ENCODE results near the gene HIVEP3. TPM values are rescaled to one million over a fixed set of nuclear protein-coding genes. Genes with fewer than 3 reads are reported as not detected.

The HIVEP3 gene
- total RNA-seq, 1 experiment from 2014 or later = 3.1 TPM

DNA sequence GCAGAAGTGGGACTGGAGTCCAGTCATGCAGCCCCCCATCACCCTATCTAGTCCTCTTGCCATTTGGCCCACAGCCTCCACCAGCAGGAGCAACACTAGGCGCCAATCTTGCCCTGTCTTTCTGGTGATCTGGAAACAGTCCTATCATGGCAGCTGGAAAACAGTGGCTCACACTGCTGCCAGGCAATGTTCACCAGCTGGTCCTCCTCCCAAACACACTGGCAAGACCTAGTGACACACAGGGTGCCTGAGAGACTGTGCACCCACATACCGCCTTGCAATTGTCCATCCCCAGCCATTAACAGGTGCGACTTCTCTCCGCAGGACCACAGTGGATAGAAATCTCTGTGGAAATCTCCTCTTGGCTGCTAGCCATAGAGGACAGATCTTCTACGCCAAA, 105.5 kb downstream of the HIVEP3 start:
- DNase-seq (ENCODE audit: low spot score) = no peak

DNA sequence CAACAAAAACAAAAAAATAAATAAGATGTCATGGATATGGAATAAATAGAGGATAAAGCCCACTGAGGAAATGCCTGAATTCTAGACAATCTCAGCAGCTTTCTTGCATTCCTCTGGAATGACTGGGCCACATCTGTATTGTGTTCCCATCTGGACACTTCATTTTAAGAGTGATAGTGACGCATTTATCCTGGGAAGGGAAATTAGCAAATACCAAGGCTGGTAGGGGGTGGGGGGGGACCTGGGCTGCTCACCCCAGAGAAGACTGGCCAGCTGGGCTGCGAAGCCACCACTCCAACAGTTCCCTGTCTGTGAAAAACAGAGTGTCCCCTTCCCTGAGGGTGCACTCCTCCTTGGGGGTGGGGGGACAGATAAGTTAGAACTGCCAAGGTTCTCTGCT, 106.3 kb downstream of the HIVEP3 start:
- DNase-seq (ENCODE audit: low spot score) = peak; percentile 42

DNA sequence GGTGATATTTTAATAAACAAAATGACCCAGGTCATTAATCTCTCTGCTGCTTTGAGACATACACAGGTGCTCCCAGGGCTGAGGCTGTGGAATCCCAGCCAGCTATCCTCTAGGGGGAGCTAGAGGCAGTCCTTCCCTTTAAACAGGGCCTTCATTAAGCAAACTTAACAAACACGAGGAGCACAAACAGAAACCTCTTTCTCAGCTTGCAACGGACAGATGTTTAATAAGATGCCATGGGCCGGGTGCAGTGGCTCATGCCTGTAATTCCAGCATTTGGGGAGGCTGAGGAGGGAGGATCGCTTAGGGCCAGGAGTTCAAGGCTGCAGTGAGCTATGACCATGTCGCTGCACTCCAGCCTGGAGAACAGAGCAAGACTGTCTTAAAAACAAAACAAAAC, 106.7 kb downstream of the HIVEP3 start:
- peak; percentile 80 for DNase-seq (ENCODE audit: low spot score)

DNA sequence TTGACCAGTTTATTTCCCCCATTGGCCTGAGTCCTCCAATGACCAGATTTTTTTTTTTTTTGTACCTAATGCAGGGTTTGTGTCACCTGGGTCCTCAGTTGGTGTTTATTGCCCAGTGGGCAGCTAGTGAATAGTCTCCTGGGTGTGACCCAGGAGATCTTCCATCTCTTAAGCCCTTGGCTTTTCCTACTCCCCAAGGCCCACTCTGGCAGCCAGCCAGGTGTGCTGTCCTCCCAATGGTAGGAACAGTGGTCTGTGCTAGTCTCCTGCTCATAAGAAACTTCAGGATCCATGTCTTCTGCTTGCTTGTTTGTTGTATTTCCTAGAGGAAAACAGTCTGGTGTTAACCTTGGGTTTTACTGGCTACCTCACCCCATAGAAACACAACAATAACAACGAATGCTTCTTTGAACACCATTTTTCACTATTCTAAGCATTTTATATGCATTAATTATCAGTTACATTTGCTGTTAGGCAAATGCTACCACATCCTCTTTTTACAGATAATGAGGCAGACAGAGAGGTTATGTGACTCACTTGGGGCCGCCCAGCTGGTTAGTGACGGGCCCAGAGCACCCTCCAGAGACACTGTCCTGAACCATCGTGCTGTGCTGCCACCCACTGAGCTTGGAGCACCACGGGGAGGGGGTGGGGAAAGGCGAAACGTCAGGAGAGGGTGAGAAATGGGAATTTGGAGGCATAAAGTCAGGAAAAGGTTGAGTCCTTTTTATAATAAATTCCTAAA, 107.5 kb downstream of the HIVEP3 start:
- no peak for DNase-seq (ENCODE audit: low spot score)

DNA sequence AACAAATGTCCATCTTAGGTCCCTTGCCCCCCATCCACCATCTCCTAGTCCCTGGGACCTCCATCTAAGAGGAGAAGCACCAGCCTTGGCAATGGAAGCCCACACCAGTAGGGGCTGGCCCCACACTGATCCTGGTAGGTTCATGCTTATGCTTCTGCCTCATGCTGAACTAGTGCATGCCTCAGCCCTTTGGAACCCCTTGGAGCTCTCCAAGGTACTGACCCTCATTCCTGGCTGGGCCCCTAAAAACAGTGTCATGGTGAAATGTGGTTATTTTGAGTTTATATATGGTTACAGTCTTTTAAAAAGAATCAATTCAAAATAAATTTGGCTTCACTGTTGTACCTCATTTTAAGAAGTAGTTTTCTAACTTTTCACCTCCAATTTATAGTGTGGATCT, 108.3 kb downstream of the HIVEP3 start:
- no peak for DNase-seq (ENCODE audit: low spot score)

DNA sequence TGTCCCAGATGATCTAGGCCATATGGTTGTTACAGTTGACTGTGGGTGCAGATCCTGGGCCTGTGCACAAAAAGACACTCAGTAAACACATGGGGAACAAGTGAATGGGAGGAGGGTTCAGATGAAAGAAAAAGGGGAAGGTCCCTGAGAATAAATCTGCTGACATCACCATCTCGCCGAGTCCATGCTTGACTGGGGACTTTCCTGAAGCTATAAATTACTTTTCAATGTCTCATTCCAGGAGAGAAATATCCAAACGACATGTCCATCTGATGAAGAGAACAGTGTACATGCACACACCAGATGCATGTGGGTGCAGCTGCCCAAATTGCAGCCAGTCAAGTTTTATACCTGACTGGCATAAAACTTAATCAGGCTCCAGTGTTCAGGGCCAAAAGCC, 109.0 kb downstream of the HIVEP3 start:
- DNase-seq (ENCODE audit: low spot score) = no peak

DNA sequence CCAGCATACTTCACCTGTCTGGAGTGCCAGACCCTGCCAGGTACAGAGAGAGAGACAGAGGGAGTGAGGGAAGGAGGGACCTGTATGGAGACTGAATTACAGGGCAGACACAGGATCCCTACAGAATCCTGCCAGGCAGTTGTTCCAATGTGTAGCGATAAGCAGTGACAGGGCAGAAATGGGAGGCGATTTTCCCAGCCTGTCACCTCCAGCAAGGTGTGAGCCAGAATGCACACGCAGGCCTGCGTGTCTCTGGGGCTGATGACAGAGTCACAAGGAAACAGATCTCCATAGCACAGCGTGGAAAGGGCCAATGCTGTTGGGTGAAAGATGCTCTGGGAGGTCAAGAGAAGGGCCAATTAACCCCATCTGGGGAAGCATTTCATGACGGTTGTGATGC, 111.3 kb downstream of the HIVEP3 start:
- no peak for DNase-seq (ENCODE audit: low spot score)

DNA sequence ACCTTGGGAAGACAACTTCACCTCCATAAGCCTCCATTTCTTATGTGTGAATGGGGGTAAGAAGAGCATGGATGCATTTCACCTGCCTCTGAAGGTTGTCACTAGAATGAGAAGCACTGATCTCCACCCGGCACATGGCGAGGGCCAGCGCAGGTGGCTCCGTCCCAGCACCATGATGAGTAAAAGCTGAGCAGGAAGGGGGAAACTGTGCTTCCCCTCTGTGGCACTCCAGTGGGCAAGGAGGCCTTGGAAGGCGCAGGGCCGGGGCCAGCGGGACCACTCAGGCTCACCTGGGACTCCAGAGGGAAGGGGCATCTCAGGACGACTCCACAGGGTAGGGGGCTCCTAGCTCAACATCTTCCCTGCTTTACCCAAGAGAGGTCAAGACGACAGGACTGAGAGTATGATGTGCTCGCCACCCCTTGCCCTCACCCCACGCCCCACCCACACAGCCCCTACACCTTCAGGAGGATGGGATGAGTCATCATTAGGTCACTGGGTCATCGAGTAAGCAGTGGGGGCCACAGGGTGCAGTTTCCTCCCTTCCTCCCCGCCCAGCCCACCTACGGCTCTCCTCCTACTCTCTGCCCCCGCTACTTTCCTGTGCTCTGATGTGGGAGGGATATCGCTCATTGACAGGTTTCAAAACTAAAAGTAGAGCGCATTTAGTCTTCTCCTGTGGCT, 112.1 kb downstream of the HIVEP3 start:
- no peak for DNase-seq (ENCODE audit: low spot score)

DNA sequence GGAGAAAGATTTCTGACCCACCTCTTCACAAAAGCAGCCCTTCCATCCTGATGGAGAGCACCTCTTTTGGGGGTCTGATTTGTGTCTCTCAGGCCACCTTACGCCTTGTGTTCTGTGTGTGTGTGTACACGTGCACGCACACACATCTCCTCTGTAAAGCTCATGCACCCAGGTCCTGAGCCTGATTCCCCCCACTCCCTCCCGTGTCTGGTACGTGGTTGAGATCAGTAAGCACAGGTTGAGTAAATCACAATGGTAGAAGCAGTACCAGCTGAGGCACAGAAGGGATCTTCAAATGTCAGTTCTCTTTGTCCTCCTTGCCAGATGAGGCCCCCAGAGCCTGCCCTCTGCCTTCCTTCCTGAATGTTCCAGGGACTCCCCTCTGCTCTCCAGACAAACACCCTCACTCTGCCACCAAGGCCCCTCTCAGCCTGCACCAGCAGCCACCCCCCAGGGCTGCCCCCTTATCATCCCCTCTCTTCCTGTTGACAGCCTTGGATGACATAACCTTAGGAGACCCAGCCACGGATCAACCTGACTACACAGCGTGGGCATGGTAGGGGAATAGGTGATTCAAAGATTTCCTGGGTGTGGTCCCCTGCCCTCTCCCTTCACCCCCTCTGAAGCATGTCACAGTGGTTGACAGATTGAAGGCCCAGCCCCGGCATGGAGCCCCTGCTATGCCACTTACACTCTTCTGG, 112.8 kb downstream of the HIVEP3 start:
- DNase-seq (ENCODE audit: low spot score) = no peak

DNA sequence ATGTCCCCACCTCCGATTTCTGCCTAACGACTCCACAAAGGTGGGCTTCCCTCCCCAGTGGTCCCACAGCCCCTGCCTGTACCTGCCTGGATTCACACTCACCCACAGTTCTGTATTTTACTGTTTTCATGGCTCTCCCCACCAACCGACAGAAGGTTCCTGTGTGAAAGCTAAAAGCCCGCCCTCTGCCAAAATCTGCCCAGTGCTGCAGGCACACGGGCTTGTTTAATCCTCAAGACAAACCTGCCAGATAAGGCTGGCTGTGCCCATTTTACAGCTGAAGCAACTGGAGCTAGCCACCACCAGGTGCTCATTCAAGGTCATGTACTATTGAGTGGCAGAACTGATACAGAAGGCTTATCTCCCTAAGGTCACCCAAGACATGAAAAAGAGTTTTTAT, 114.5 kb downstream of the HIVEP3 start:
- DNase-seq (ENCODE audit: low spot score) = no peak

DNA sequence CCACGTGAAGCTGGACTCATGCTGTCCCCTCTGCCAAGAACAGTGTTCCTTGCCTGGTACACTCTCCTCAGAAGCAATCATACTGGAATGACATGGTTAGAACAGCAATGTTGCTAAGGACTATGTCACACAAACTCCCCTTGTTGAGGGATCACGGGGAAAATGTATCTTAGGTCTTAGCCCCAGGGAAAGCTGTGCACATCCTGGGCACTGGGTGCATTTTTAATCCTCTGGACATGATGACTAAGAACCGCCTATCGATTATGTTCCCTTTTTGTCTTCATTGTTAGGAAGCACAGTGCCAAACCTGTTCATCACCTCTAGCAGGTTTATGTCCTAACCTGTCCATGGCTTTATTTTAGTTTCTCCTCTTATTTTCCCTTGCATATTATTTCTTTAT, 115.1 kb downstream of the HIVEP3 start:
- DNase-seq (ENCODE audit: low spot score) = no peak

DNA sequence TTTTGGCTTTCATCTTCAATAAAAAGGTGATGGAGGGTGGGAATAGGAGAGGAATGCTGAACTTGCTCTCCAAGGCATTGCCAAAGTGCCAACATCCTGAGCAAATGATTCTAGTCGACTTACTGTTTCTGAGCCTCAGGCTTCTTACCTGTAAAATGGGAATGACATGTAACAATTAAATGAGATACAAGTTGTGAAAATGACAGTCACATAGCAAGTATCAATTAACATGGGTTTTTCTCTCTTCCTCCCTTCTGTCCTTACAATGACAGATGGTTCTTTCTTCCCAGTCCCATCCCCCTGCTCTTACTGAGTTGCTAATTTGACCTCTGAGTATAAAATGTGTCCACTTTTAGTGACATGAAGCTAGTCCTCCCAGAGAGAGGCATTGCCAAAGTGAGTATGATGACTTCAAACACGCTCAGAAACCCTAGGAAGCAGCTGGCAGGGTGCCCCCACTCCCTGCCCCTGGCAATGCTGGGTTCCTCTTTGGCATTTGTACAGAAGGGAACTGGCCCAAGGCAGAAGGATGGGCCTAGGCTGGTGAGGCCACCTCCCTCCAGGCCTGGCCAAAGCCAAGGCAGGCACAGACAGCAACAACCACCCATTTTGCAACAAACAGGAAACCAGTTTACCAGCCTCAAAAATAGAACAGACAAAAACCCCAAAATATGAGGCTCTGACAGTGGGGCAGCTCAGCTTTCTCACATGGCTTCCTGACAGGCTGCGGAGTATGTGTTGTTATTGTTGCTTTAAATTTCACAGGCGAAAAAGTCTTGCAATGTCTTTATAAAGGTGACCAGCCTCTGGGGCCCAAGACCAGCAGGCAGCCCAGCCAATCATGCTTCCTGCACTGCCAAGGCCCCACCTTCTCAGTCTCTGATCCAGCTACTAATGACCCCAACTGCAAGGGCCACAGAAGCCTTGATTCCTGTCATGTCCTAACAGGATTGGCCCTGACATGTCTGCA, 115.9 kb downstream of the HIVEP3 start:
- DNase-seq (ENCODE audit: low spot score) = no peak

DNA sequence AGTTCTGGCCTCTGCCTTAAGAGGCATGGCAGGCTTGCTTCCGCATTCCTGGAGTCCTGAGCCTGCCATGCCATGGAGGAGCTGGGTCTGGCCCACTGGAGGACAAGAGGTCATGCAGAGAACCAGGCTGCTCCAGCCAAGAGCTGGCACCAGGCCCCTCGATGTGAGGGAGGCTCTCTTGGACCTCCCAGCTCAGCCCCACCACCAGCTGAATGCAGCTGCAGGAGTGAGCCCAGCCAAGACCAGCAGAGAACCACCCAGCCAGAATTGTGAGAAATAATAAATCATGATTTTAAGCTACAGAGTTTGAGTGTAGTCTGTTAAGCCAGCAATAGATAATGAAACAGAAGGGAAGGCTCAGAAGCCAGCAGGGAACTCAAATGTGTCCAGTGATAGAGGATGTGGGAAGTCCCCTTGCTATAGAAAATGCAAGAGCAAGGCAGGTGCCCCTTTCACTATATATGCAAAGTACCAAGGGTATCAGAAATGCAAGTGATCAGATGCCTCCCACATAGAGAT, 118.4 kb downstream of the HIVEP3 start:
- DNase-seq (ENCODE audit: low spot score) = no peak

DNA sequence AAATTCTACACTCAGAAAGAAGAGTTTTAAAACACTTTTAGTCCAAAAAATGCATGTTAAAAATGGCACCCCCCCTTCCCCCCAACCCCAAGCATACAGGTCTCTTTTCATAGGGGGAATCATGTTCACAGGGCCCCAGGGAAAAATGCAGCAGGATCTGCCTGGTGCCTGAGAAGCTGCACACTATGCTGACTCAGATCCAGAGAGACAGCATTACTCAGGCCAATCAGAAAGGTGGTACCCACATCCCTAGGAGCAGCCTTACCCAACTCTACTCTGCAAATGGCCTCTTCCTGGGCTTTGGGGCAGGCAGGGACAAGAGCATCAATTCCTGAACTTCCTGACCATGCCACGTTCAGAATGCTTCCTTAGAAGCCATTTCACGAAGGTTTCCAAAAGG, 119.0 kb downstream of the HIVEP3 start:
- DNase-seq (ENCODE audit: low spot score) = no peak

DNA sequence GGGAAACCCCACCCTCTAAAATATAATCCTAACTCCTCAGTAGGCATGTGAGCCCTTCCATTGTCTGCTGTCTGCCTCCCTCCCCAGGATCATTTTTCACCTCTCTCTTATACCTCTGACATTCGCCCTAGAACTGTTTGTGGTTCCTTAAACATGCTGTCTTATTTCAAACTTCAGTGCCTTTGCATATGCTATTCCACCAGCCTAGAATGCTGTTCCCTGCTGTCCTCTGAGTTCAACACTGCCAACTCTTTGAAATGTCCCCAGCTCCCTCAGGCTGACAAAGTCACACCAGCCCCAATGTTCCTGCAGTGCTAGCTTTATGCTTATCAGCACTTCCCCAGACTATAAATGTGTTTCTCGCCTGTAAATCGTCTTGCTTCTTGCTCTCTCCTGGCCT, 119.5 kb downstream of the HIVEP3 start:
- DNase-seq (ENCODE audit: low spot score) = no peak

DNA sequence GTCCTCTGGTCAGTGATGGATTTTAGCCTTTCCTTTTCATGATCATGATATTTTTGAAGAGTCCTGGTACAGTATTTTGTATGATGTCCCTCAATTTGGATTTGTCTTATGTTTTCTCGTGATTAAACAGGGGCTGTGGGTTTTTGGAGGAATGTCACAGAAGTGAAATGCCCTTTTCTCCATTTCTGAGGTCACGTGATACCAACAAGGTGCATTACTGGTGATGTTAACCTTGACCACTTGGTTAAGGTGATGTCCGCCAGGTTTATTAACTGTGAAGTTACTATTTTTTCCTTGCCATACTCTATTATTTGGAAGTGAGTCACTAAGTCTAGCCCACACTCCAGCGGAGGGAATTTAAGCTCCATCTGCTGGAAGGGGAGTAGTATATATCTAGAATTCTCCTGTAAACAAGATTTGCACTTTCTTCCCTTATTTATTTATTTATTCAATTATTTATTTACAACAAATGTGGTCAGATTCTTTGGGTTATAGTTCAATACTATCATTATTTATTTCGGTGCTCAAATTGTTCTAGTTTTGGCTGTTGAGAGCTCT, 123.4 kb downstream of the HIVEP3 start:
- peak; percentile 67 for DNase-seq (ENCODE audit: low spot score)

DNA sequence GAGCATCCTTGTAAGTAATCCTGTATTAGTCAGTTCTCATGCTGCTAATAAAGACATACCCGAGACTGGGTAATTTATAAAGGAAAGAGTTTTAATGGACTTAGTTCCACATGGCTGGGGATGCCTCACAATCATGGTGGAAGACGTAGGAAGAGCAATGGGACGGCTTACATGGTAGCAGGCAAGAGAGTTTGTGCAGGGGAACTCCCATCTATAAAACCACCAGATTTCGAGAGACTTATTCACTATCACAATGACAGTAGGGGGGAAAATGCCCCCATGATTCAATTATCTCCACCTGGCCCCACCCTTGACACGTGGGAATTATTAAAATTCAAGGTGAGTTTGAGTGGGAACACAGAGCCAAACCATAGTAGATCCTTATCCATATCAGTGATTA, 124.7 kb downstream of the HIVEP3 start:
- no peak for DNase-seq (ENCODE audit: low spot score)

DNA sequence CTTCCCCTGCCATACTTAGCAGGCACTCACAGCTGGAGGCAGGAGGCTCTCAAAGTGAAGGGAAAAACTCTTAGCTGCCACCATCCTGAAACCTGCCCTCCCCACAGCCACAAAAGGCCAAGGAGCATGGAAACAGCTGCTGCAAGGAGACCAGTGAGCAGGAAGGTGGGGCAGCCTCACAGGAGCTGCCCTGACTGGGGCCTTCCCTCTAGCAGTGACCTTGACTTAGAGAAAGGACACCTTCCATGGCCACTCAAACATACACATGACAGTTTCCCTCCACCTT, 126.3 kb downstream of the HIVEP3 start:
- no peak for DNase-seq (ENCODE audit: low spot score)

DNA sequence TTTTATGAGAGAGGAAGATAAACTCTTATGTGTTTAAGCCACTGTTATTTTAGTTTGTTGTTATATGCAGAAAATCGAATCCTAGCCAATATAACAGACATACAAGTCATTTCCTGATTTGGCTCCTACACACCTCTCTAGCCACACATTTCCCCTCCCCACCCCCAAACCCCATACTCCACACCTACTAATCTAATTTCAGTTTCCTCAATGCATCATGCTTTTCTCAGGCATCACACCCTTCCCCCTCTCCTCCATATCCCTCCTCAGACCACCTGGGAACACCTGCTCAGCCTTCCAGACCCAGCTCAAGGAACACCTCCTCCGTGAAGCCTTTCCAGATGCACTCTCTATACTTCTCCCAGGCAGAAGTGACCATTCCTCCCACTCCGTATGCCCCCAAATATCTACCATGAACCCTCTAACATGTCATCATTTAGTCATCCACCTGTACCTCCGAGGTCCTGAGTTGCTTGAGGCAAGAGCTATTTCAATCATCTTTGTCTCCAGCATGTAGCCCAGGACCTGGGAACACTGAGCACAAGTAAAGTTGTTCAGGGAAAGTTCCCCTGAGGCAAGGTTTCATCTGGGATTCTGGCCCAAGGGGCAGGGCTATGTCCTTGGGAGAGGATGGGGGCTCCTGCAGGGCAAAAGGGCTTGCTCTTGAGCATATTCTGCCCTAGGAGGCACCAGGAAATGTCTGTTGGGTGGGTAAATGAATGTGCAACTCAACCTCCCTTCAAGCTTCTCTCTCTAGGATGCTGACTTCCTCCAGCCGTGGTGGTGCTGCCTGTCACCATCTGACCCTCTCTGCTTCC, 126.8 kb downstream of the HIVEP3 start:
- DNase-seq (ENCODE audit: low spot score) = no peak

DNA sequence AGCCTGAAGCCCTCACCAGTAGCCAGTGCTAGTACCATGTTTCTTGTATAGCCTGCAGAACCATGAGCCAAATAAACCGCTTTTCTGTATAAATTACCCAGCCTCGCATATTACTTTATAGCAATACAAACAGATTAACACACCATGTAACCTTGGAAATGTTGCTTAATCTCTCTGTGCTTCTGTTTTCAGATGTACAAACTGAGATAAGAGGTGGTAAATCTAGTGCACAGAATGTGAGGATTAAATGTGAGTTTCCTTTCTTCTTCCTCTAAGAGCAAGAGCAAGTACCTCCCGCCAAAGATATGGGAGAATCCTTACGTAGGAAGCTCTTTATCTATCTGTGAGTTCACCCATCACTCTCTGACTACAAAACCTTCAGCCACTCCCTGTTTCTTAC, 128.4 kb downstream of the HIVEP3 start:
- no peak for DNase-seq (ENCODE audit: low spot score)
